SKM-1 (cell line): ENCODE data around the gene CAMK2G.
A peak's percentile ranks its signal among the peaks of the same experiment; 100 is the strongest.
"Not testable (repeated sequence)": the region's sequence is repeated elsewhere in the genome, so short reads cannot be mapped to it uniquely, and the experiment has no call there.

Experiments
- DNase-seq: peaks from one replicate; lab custom pipeline; 2025; ENCODE audit not compliant: unreplicated experiment; lab: John Stamatoyannopoulos, UW

The CAMK2G gene

DNA sequence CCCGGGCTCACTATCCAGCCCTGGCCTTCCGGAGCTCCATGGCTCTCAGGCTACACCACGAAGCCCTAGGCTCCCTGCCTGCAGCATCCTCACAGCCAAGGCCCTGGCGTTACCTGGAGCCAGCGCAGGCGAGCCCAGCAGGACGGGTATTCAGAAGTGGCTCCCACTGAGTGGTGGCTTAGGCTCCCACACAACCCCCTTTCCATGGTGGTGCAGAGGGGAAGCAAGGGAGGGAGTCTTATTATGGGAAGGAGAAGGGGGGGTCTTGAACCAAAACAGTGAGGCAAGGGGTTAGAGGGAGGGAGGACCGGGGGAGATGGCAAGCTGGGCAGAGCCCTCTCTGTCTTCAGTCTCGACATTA lies 33.3 kb downstream of the CAMK2G start:
- DNase-seq, result no peak

DNA sequence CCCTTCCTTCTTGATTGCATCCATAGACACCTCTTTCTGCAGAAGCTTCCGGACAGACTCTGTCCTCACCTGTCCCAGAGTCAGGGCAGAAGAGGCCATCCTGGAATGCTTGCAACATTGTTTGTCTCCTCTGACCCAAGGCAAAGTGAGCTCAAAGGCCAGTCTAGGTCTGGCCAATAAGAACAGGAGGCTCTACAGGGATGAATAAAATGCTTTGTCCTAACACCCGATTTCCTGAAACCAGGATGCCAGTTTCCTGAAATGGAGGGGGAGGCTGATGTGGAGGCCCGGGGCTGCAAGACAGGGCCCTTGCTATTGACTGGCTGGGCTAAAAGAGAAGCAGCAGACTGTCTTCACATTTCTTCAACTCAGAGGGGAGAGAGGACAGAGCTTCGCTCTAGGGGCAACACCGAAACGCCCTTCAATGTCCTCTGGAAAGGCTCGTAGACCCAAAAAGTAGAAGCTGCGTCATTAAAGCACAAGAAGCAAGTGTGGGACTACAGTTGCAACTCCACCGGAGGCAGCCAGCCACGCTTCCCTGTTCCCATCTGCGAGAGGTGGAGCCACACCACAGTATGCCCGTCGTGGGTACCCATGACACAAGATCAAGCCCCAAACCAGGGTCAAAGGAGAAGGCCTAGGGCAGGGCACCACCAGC lies 33.8 kb downstream of the CAMK2G start:
- no peak for DNase-seq

DNA sequence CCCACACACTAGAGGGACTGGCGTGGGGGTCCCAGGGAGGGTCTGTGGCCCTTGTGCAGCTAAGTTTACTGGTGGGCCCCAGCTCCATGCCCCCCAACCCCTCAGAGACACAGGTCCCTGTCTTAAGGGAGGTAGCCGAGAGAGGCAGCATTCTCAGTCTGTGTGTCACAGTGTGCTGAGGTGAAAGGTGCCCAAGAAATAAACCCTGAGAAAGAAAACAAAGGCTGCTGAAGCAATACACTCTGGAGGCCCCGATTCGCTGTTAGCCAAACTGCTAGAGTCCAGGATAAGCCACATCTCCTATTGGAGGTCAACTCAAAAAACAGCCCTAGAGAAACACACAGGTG lies 34.3 kb downstream of the CAMK2G start:
- no peak for DNase-seq

DNA sequence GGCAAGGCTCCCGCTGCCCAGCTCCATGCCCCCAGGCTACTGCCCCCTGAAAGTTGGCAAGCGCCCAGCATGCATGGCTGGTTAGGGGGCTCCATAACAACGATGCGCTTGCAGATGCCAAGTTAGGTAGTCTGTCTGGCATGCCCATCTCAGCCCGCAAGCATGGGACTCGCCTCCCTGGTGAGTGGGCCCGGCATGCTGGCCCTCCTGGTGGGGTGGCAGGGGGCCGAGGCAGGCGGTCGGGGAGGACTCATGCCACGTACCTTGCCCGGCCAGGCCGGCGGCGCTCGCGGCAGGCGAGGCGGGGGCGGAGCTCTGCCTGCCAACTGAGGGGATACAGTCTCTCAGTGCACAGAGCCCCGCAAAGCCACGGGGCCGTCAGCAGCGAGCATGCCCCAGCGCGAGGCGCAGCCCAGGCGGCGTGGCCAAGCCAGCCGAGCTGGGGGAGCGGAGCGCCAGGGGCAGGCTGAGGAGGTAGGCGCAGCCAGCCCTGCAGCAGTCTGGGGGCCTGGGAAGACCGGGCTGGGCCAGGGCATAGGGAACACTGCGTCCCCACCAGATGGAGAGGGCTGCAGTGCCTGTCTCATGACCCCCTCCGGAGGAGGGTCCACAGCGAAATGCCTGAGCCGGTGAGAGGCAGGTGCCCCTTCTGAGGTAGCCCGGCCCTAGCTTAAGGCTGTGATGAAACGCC lies 34.9 kb downstream of the CAMK2G start:
- DNase-seq, result no peak

DNA sequence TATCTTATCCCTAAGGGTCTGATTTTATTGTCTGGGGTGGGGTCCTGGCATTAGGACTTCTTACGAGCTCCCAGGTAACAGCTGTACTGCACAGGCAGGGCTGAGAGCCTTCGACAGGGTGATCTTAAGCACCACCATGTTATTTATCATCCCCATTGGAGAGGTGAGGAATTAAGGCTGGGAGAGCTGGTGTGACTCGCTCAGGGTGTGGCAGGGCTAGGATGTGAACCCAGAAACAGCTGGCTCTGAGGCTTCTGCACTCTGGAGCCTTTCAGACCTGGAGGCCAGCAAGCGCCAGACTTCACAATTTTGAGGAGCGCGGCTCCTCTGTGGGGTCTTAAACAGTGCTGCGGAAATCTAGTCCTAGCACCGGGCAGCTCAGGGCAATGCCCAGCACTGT lies 35.5 kb downstream of the CAMK2G start:
- no peak for DNase-seq

DNA sequence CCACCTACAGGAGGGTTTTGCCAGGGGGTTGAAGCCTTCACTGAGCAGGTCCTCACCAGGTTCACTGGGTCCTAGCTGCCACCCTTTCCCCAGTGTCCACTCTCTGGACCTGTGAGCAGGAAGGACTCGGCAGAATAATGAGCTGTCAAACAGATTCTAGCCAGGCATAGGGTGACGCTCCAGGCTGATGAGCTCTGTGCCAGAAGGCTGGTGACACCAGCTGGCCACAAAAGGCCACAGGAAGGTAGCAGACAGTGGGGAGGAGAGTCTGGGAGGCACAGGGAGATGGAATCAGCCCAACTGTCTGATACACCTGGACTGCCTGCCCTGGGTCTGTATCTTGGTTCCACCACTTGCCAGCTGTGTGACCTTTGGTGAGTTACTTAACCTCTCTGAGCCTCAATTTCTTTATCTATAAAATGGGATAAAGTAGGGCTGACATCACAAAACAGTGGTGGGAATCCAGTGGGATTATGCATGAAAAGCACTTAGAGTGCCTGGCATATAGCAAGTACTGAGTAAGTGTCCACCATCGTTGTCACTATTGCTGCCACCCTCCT lies 36.3 kb downstream of the CAMK2G start:
- no peak for DNase-seq

DNA sequence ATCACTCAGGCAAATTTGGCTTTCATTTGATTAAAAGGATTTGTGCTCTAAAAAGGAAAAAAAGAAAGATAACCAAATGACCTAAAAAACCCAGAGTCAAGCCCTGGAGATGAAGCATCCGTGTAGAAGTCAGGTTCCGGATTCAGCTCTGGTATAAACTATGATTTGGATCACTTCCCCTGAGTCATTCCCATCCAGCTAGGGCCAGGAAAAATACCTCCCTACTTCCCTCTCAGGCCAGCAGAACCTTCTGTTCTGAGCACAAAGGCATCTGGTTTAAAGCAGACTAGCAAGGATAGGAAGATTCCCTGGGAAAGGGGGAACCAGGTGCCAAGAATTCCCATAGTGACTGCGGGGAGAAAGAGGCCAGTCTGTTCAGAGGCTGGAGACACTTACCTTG lies 37.3 kb downstream of the CAMK2G start:
- DNase-seq, result no peak

DNA sequence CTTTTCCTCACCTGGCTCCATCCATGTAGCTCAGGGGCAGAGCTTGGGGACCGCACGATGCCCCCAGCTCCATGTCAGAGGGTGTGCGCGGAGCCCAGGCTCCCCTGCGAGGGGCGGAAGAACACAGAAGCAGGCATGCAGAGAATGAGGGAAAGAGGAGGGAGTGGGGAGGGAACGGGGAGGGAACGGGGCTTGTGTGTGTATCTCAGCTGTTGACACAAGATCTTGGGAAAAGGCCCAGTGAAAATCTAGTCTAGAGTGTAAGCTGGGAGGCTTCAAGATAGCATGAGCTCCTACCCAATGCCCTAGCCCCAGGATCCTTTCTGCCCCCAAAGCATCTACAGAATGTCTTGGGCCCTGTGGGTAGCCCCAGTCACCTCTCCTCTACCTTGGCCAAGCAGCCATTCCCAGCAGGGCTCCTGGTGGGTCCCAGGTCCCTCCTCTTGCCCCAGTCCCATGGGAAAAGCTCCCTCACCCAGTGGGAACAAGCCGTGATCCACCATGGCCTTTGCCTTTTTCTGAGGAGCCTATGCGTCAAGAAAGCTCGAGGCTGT lies 37.9 kb downstream of the CAMK2G start:
- DNase-seq, result no peak

DNA sequence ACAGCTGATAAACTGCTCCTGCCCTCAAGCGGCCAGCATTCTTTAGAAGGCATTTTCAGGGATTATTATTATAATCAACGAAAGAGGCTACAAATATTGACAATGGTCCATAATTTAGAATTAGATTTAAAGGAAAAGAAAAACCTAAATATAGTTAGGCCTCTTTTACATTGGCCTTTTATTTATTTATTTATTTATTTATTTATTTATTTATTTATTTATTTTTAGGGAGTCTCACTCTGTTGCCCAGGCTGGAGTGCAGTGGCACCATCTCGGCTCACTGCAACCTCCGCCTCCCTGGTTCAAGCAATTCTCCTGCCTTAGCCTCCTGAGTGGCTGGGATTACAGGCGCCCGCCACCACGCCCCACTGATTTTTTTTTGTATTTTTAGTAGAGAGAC lies 45.3 kb downstream of the CAMK2G start:
- DNase-seq, result not testable (repeated sequence)

DNA sequence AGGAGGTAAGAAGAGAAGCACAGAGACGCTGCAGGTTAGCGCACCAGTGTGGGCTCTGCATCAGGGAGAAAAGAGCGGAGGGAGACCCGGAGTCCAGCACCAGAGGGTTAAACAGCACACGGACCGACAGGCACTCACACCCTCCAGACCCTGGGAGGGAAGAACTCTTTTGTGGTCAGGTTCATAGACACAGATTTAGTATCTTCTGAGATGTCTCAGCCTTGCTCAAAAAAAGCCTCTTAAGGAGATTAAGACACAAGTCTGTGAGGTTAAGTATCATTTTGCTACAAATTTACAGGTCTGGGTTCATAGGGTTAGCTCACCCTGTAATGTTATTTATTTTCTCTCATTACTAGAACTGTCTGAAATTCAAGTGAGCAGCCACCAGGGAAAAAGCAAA lies 46.2 kb downstream of the CAMK2G start:
- no peak for DNase-seq

DNA sequence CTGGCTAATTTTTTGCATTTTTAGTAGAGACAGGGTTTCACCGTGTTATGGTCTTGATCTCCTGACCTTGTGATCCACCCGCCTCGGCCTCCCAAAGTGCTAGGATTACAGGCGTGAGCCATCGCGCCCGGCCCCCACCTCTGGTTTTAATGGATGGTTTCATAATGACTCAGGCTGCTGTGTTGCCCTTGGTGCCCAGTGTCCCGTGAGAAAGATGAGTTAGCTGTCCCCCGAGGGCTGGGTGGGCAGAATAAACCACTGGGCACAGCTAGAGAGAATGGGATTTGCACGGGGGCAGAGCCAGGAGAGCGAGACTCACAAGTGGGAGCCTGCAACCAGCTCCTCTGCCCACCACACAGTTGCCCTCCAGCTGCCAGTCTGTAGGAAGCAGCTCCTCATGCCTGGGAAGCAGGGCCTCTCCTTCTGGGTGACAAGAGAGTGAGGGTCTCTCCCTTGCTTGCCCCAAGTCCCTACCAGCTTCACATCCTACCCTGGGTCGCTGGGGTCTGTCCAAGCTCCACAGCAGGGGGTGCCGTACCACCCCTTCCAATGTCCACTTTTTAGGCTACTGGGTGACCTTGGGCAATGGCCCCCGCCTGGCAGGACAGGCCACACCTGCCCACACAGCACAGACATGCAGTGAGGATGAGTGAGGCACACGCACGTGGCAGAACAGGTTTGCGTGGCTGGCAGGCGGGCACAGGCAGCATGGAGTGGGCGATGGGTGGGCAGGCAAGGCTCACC lies 46.8 kb downstream of the CAMK2G start:
- no peak for DNase-seq

DNA sequence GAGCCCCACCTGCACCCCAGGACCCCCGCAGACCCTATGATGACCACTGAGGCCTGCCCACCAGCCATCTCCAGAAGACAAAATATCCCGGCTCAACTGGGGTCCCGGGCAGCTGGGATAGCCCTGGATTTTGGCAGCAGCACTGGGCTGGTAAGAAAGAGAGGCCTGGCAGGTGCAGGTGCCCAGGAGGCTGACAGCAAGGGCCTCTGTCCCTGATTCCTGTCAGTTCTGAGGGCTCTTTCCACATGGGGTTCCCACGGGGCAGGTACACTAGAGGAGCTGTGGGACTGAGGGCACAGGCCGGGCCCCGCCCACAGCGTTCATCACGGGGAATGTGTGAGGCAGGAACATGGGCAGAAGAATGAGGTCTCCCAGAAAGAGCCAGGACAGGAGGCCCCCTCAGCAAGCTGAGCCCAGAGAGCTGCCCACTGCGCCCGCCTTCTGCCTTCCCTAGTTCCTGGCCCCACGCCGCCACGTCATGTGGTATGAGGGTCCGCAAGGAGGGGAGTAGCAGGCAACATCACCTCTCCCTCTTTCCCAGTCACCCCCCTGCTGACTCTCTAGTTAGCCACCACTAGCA lies 50.1 kb downstream of the CAMK2G start:
- DNase-seq, result no peak

DNA sequence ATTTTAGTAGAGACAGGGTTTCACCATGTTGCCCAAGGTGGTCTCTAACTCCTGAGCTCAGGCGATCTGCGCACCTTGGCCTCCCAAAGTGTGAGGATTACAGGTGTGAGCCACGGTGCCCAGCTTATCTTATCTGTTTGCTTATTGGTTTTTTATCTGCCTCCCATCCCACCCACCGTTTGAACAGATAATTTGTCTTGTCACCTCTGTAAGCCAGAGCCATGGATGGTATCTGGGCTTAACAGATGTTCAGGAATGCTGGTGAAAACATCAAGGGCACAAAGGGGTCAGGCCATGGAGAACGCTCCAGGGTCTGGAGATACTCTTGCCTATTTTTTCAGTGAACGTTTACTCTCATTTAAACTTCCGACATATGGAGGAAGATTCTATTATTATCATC lies 51.0 kb downstream of the CAMK2G start:
- DNase-seq, result no peak

DNA sequence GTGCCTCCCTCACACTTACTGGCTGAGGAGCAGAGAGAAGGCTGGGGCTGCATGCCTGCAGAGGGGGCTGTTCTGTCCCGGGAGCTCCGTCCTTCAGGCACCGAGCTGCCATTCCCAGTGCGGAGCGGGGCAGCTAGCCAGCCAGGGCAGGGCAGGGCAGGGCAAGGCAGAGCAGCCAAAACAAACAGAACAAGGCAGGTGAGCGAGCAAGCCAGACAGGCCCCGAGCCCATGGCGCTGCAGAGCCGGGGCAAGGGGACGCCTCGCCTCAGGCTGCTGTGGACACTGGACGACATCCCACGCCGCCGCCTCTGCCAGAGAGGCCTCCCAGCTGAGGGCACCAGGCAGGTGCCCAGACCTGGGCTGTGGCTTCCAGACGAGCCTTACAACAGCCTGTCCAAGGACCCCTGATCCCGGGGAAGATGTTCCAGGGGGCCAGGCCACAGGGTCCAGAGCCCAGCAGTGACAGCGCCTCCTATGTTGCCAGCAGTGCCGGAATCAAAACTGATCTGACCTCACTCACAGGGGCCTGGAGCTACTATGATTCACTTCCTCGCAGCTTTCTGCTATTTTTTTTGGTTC lies 54.8 kb downstream of the CAMK2G start:
- no peak for DNase-seq

DNA sequence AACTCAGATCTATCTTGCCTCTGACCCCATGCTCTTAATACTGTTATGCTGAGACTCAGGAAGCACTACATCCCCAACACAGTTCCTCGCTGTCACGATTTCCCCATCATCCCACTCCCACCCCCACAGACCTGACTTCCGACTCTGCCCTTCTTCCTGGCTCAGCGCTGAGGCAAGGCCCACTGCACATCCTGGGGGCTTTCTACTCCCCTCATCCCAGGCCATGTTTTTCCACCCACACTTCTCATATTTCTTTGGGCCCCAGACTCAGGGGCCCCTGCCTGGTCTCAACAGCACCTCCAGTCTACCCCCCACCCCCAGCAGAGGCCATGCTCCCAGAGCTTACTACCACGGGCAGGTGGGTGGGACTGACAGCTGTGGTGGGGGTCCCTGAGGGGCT lies 55.3 kb downstream of the CAMK2G start:
- DNase-seq, result no peak

DNA sequence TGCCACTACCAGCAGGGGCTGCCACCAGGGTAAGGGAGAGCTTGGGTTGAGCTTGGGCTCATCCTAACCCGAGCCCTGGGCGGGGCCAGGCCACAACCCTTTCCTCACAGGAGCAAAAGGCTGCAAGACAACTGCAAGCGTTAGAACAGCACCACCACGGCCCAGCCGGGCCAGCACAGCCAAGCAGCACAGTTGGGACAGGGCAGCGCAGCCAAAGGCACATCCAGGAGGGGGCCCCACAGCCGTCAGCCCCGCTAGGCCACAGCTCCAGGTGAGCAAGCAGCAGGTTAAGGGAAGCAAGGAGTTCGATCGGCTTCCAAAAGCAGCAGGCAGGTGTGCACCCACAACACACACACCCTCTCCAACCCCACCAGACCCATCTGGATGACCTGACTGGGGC lies 56.0 kb downstream of the CAMK2G start:
- no peak for DNase-seq

DNA sequence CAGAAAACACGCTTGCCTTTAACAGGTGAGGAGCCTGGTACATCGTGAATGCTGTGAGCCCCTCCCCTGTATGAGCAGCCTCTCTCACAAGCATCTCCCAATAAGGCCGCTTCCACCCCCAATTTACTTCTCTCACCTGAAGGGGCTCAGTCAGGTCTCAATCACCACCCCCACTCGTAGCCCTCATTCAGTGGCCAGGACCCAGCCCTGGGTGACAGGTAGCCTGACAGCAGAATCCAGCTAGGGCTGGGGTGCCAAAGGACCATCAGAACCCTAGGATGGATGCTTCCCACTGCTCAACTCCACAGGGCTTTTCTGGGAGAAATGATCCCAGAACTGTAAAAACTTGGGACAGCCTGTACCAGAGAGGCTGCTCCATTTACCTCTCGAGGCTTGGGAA lies 56.5 kb downstream of the CAMK2G start:
- no peak for DNase-seq

DNA sequence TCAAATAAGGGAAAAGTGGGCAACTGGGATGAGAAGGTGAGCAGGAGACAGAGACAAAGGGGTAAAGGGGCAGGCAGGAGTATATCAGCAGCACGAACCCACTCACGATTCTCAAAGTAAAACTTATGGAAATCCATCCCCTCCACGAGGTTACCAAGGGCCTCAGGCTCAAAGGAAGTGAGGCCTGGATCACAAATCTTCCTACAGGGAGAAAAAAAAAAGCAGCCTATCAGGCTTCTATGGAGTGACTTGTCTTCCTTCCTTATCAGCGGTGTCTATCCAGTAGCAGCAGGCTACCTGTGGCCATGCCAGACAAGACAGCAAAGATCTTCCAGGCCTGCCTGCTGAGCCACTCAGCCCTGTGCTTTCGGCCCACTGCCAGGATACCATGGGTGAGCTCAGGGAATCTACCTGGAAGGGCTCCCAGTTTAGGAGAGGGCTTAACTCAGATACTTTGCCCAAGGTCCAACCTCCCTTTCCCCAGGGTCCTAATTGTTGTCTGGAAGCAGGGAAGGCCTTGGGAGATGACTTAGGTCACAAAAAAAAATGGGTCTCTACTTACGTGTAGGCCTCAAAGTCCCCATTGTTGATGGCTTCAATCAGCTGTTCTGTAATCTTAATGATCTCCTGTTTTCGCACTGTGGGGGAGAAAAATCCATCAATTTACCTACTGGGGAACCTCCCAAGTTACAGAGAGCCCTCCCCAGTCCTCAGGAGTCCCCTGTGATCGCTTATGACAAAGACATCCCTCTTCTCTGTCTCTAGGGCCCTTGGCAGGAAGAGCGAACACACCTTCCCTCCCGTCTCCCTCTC lies 57.2 kb downstream of the CAMK2G start:
- DNase-seq, result no peak

DNA sequence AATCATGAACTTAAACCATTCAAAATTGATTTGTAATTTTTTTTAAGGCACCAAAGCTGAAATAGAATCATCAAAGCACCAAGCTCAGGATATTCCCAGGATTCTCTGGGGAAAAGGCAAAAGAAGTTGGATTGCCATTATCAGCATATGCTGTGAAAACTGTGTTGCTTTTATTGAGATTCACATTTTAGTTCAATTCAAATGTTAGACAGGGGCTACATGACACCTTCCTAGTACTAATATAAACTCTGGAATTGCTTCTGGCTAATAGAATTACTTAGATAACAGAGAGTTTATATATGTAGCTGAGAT lies 58.7 kb downstream of the CAMK2G start:
- DNase-seq, result no peak

DNA sequence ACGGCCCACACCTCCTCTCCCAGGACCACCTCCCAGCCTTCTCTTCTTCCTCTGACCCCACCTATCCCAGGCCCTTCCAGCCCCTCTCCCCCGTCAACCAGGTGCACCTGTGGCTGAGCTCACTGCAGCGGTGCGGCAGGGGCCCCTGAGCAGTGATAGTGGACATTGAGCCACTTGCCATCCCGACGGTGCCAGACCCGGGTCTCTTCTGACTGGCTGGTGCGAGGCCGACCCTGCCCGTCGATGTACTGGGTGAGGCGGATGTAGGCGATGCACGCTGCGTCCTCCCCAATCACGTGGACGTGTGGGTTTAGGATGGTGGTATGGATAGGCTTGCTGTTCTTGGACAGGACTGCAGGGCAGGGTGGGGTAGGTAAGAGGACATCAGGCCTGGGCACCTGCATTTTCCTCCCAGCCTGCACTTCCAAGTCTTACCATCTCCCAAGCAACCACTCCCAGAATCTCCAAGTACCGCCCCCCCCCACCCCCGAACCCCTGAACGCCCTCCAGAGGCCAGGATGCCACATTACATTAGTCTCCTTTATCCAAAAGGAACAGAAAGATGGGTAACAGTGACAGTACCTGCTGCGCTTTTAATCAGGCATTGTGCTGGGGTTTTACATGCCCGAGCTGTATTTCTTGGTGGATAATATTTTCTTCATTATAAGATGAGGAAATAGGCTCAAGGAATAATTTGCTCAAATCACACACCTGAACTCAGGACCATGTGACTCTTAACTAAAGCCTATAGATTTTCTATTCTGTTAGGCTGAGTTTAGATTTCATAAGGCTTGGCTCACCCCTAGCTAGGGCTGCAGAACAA lies 59.2 kb downstream of the CAMK2G start:
- peak; percentile 29 for DNase-seq
